ENCODE results near the gene GPNMB.

Gene GPNMB

GRCh38 chr7:23291957-23292560, 45.5 kb downstream of the GPNMB start:
- WGBS, 2 donors (ENCODE audit: extremely low coverage in 2 of 2, insufficient read length in 2 of 2, insufficient replicate concordance in 1 of 2): no CpG with 5 or more reads among the region's 3 CpGs
- no peaks in the 10 kb centered on the region for H3K4me1 ChIP-seq (ENCODE audit: control insufficient read depth in 2 of 2, insufficient read depth in 1 of 2, low read depth in 1 of 2, low read length in 2 of 2)
- no peak overlapping the region for H3K4me2 ChIP-seq (ENCODE audit: insufficient read depth, low read length, poor library complexity, severe bottlenecking)
- H3K4ac ChIP-seq (ENCODE audit: low read length): no peak overlapping the region
- peak overlapping the region; percentile 60 for H2AFZ ChIP-seq (ENCODE audit: low read length)
- no peak overlapping the region for H2BK5ac ChIP-seq (ENCODE audit: low read length)
- H2BK12ac ChIP-seq (ENCODE audit: low read length): no peak overlapping the region
- H4K8ac ChIP-seq (ENCODE audit: low read depth, low read length): no peak overlapping the region
- H3K27ac ChIP-seq (replicated peaks; ENCODE audit: low read length): no peak overlapping the region
- no peak overlapping the region for H4K91ac ChIP-seq (ENCODE audit: low read depth, low read length, poor library complexity)
- no peak overlapping the region for H3K23ac ChIP-seq (ENCODE audit: low read depth, low read length, poor library complexity)
- peaks cover 0 to 3% (median 0%) of the 10 kb centered on the region in 3 experiments for H3K27me3 ChIP-seq (ENCODE audit: control insufficient read depth in 3 of 3, insufficient read depth in 3 of 3, low read depth in 1 of 3, low read length in 3 of 3)
- no peak overlapping the region for H2BK120ac ChIP-seq (ENCODE audit: low read depth, low read length)
- H2BK15ac ChIP-seq (ENCODE audit: low read length): no peak overlapping the region
- no peak for DNase-seq (ENCODE audit: low spot score)
- no peaks in the 10 kb centered on the region for H3K36me3 ChIP-seq (replicated peaks in 1 of 2; ENCODE audit: control insufficient read depth in 2 of 2, insufficient read depth in 2 of 2, low read length in 2 of 2)
- no peak overlapping the region for H3K4me3 ChIP-seq (ENCODE audit: low read length in 2 of 2)
- H3K18ac ChIP-seq (ENCODE audit: low read length): no peak overlapping the region
- no peak overlapping the region for H3K14ac ChIP-seq (ENCODE audit: low read length)
- no peak overlapping the region for H3K9ac ChIP-seq (ENCODE audit: low read depth, low read length, poor library complexity)
- H3K79me1 ChIP-seq (ENCODE audit: low read depth, low read length): no peaks in the 10 kb centered on the region
- H3K9me3 ChIP-seq (replicated peaks in 1 of 2; ENCODE audit: control insufficient read depth in 2 of 2, insufficient read depth in 1 of 2, low read depth in 1 of 2, low read length in 2 of 2): no peaks in the 10 kb centered on the region
- no peak overlapping the region for H2AK5ac ChIP-seq (ENCODE audit: low read depth, low read length)

GRCh38 chr7:23292623-23293022, 46.0 kb downstream of the GPNMB start:
- no peak overlapping the region for H3K4me2 ChIP-seq (ENCODE audit: insufficient read depth, low read length, poor library complexity, severe bottlenecking)
- peak overlapping the region; percentile 60 for H2AFZ ChIP-seq (ENCODE audit: low read length)
- no peak overlapping the region for H3K14ac ChIP-seq (ENCODE audit: low read length)
- no peak overlapping the region for H3K27ac ChIP-seq (replicated peaks; ENCODE audit: low read length)
- no peak overlapping the region for H4K8ac ChIP-seq (ENCODE audit: low read depth, low read length)
- WGBS, 2 donors (ENCODE audit: extremely low coverage in 2 of 2, insufficient read length in 2 of 2, insufficient replicate concordance in 1 of 2): no CpG with 5 or more reads among the region's 4 CpGs
- no peak overlapping the region for H2AK5ac ChIP-seq (ENCODE audit: low read depth, low read length)
- H2BK12ac ChIP-seq (ENCODE audit: low read length): no peak overlapping the region
- no peak overlapping the region for H3K4ac ChIP-seq (ENCODE audit: low read length)
- H3K79me1 ChIP-seq (ENCODE audit: low read depth, low read length): no peaks in the 10 kb centered on the region
- no peak overlapping the region for H3K4me3 ChIP-seq (ENCODE audit: low read length in 2 of 2)
- no peak overlapping the region for H2BK15ac ChIP-seq (ENCODE audit: low read length)
- H2BK120ac ChIP-seq (ENCODE audit: low read depth, low read length): no peak overlapping the region
- H3K9me3 ChIP-seq (replicated peaks in 1 of 2; ENCODE audit: control insufficient read depth in 2 of 2, insufficient read depth in 1 of 2, low read depth in 1 of 2, low read length in 2 of 2): no peaks in the 10 kb centered on the region
- no peaks in the 10 kb centered on the region for H3K4me1 ChIP-seq (ENCODE audit: control insufficient read depth in 2 of 2, insufficient read depth in 1 of 2, low read depth in 1 of 2, low read length in 2 of 2)
- peaks cover 0 to 3% (median 0%) of the 10 kb centered on the region in 3 experiments for H3K27me3 ChIP-seq (ENCODE audit: control insufficient read depth in 3 of 3, insufficient read depth in 3 of 3, low read depth in 1 of 3, low read length in 3 of 3)
- H4K91ac ChIP-seq (ENCODE audit: low read depth, low read length, poor library complexity): no peak overlapping the region
- no peak overlapping the region for H3K23ac ChIP-seq (ENCODE audit: low read depth, low read length, poor library complexity)
- H3K9ac ChIP-seq (ENCODE audit: low read depth, low read length, poor library complexity): no peak overlapping the region
- no peaks in the 10 kb centered on the region for H3K36me3 ChIP-seq (replicated peaks in 1 of 2; ENCODE audit: control insufficient read depth in 2 of 2, insufficient read depth in 2 of 2, low read length in 2 of 2)
- H2BK5ac ChIP-seq (ENCODE audit: low read length): no peak overlapping the region
- DNase-seq (ENCODE audit: low spot score): no peak
- no peak overlapping the region for H3K18ac ChIP-seq (ENCODE audit: low read length)

GRCh38 chr7:23293500-23294073, 47.0 kb downstream of the GPNMB start:
- H2BK15ac ChIP-seq (ENCODE audit: low read length): no peak overlapping the region
- DNase-seq (ENCODE audit: low spot score): no peak
- no peak overlapping the region for H2BK120ac ChIP-seq (ENCODE audit: low read depth, low read length)
- H3K27ac ChIP-seq (replicated peaks; ENCODE audit: low read length): no peak overlapping the region
- no peaks in the 10 kb centered on the region for H3K36me3 ChIP-seq (replicated peaks in 1 of 2; ENCODE audit: control insufficient read depth in 2 of 2, insufficient read depth in 2 of 2, low read length in 2 of 2)
- H3K27me3 ChIP-seq (ENCODE audit: control insufficient read depth in 3 of 3, insufficient read depth in 3 of 3, low read depth in 1 of 3, low read length in 3 of 3): peaks cover 0 to 3% (median 0%) of the 10 kb centered on the region in 3 experiments
- no peak overlapping the region for H3K9ac ChIP-seq (ENCODE audit: low read depth, low read length, poor library complexity)
- no peak overlapping the region for H4K91ac ChIP-seq (ENCODE audit: low read depth, low read length, poor library complexity)
- no peaks in the 10 kb centered on the region for H3K4me1 ChIP-seq (ENCODE audit: control insufficient read depth in 2 of 2, insufficient read depth in 1 of 2, low read depth in 1 of 2, low read length in 2 of 2)
- no peak overlapping the region for H3K14ac ChIP-seq (ENCODE audit: low read length)
- no peaks in the 10 kb centered on the region for H3K79me1 ChIP-seq (ENCODE audit: low read depth, low read length)
- H2BK12ac ChIP-seq (ENCODE audit: low read length): no peak overlapping the region
- no peak overlapping the region for H2AFZ ChIP-seq (ENCODE audit: low read length)
- H2BK5ac ChIP-seq (ENCODE audit: low read length): no peak overlapping the region
- no peak overlapping the region for H2AK5ac ChIP-seq (ENCODE audit: low read depth, low read length)
- H3K23ac ChIP-seq (ENCODE audit: low read depth, low read length, poor library complexity): no peak overlapping the region
- no CpG with 5 or more reads among the region's 12 CpGs for WGBS, 2 donors (ENCODE audit: extremely low coverage in 2 of 2, insufficient read length in 2 of 2, insufficient replicate concordance in 1 of 2)
- no peaks in the 10 kb centered on the region for H3K9me3 ChIP-seq (replicated peaks in 1 of 2; ENCODE audit: control insufficient read depth in 2 of 2, insufficient read depth in 1 of 2, low read depth in 1 of 2, low read length in 2 of 2)
- no peak overlapping the region for H4K8ac ChIP-seq (ENCODE audit: low read depth, low read length)
- H3K18ac ChIP-seq (ENCODE audit: low read length): peak overlapping the region; percentile 28
- H3K4me3 ChIP-seq (ENCODE audit: low read length in 2 of 2): no peak overlapping the region
- H3K4me2 ChIP-seq (ENCODE audit: insufficient read depth, low read length, poor library complexity, severe bottlenecking): no peak overlapping the region
- no peak overlapping the region for H3K4ac ChIP-seq (ENCODE audit: low read length)

- Histone ChIP-seq H4K91ac (ENCODE audit: low read depth, low read length, poor library complexity) (no peak overlapping the region), H3K14ac (ENCODE audit: low read length) (no peak overlapping the region), H4K8ac (ENCODE audit: low read depth, low read length) (no peak overlapping the region), H3K36me3 (replicated peaks in 1 of 2; ENCODE audit: control insufficient read depth in 2 of 2, insufficient read depth in 2 of 2, low read length in 2 of 2) (no peaks in the 10 kb centered on the region), H3K4ac (ENCODE audit: low read length) (no peak overlapping the region), H3K4me3 (ENCODE audit: low read length in 2 of 2) (no peak overlapping the region), H3K4me1 (ENCODE audit: control insufficient read depth in 2 of 2, insufficient read depth in 1 of 2, low read depth in 1 of 2, low read length in 2 of 2) (peaks cover 0 to under 1% of the 10 kb centered on the region in 2 donors), H3K27me3 (ENCODE audit: control insufficient read depth in 3 of 3, insufficient read depth in 3 of 3, low read depth in 1 of 3, low read length in 3 of 3) (peaks cover 0 to 3% (median 0%) of the 10 kb centered on the region in 3 experiments), H2BK12ac (ENCODE audit: low read length) (no peak overlapping the region), H3K9me3 (replicated peaks in 1 of 2; ENCODE audit: control insufficient read depth in 2 of 2, insufficient read depth in 1 of 2, low read depth in 1 of 2, low read length in 2 of 2) (no peaks in the 10 kb centered on the region), H2BK15ac (ENCODE audit: low read length) (no peak overlapping the region), H2BK120ac (ENCODE audit: low read depth, low read length) (no peak overlapping the region), H3K4me2 (ENCODE audit: insufficient read depth, low read length, poor library complexity, severe bottlenecking) (no peak overlapping the region), H3K27ac (replicated peaks; ENCODE audit: low read length) (no peak overlapping the region), H3K23ac (ENCODE audit: low read depth, low read length, poor library complexity) (no peak overlapping the region), H2AFZ (ENCODE audit: low read length) (no peak overlapping the region), H3K18ac (ENCODE audit: low read length) (no peak overlapping the region), H3K9ac (ENCODE audit: low read depth, low read length, poor library complexity) (no peak overlapping the region), H2AK5ac (ENCODE audit: low read depth, low read length) (no peak overlapping the region), H2BK5ac (ENCODE audit: low read length) (no peak overlapping the region), H3K79me1 (ENCODE audit: low read depth, low read length) (peaks cover 4% of the 10 kb centered on the region)
- DNase-seq (ENCODE audit: low spot score): no peak
- WGBS, 2 donors (ENCODE audit: extremely low coverage in 2 of 2, insufficient read length in 2 of 2, insufficient replicate concordance in 1 of 2): no CpG with 5 or more reads among the region's 6 CpGs
Observed at GRCh38 chr7:23294549-23295400, 48.2 kb downstream of the GPNMB start.
